Hepatocyte (in vitro differentiated cells): ENCODE data around the gene ALKBH1. TPM values are rescaled to one million over a fixed set of nuclear protein-coding genes. Genes with fewer than 3 reads are reported as not detected.

ENCODE experiments used
- DNase-seq: peaks from one replicate; pipeline ENCODE4 v3.0.0-alpha.2; 2016; ENCODE audit warnings: low spot score
- H2AFZ ChIP-seq: fragments of 200-600 bp; sonication (generic); 2 replicates; pipeline ENCODE4 v1.6.0; 2016; ENCODE audit warnings: antibody characterized with exemption, mild to moderate bottlenecking
- H3K27ac ChIP-seq: fragments of 200-600 bp; sonication (generic); 2 replicates; pipeline ENCODE4 v1.5.1; 2016; ENCODE audit warnings: mild to moderate bottlenecking
- H3K27me3 ChIP-seq: fragments of 200-600 bp; sonication (generic); 2 replicates; pipeline ENCODE4 v1.6.1; 2016
- H3K36me3 ChIP-seq: fragments of 200-600 bp; sonication (generic); replicated peaks from 2 replicates; pipeline ENCODE4 v1.5.1; 2016; ENCODE audit warnings: low read depth; ENCODE audit not compliant: insufficient read depth
- H3K4me1 ChIP-seq: fragments of 200-600 bp; sonication (generic); 2 replicates; pipeline ENCODE4 v1.5.1; 2016; ENCODE audit warnings: mild to moderate bottlenecking, moderate library complexity; ENCODE audit not compliant: insufficient read depth
- H3K4me2 ChIP-seq: fragments of 200-600 bp; sonication (generic); 2 replicates; pipeline ENCODE4 v1.6.0; 2016
- H3K4me3 ChIP-seq: fragments of 200-600 bp; sonication (generic); 2 replicates; pipeline ENCODE4 v1.5.1; 2016; ENCODE audit warnings: mild to moderate bottlenecking
- H3K79me2 ChIP-seq: fragments of 200-600 bp; sonication (generic); 2 replicates; pipeline ENCODE4 v1.6.0; 2017; ENCODE audit warnings: mild to moderate bottlenecking
- H3K9me2 ChIP-seq: fragments of 200-600 bp; sonication (generic); replicated peaks from 2 replicates; pipeline ENCODE4 v1.6.0; 2017; ENCODE audit warnings: mild to moderate bottlenecking; ENCODE audit not compliant: insufficient read depth
- H3K9me3 ChIP-seq: fragments of 200-600 bp; sonication (generic); 2 replicates; pipeline ENCODE4 v1.5.1; 2016; ENCODE audit warnings: low read depth, mild to moderate bottlenecking
- H4K20me1 ChIP-seq: fragments of 200-600 bp; sonication (generic); 2 replicates; pipeline ENCODE4 v1.6.0; 2016; ENCODE audit warnings: mild to moderate bottlenecking; ENCODE audit not compliant: insufficient read depth, poor library complexity, severe bottlenecking
- EZH2 ChIP-seq: fragments of 200-600 bp; sonication (generic); IDR thresholded peaks from 2 replicates; pipeline ENCODE4 v1.6.1; 2016; ENCODE audit warnings: antibody characterized with exemption, mild to moderate bottlenecking, borderline replicate concordance
- EZH2phosphoT487 ChIP-seq: fragments of 200-600 bp; sonication (generic); IDR thresholded peaks from one replicate; pipeline ENCODE4 v1.6.1; 2018; ENCODE audit warnings: antibody characterized with exemption, mild to moderate bottlenecking, low read depth, moderate library complexity; ENCODE audit not compliant: unreplicated experiment, severe bottlenecking
- WGBS: methylation state at CpG from one replicate; pipeline ENCODE4 v1.1.6; 2016; ENCODE audit warnings: low lambda C conversion rate; ENCODE audit errors: missing lambda C conversion rate; 5-methylcytosine and 5-hydroxymethylcytosine counted together
- polyA plus RNA-seq: library from polyadenylated mRNA; unstranded; fragments of >200 nt; fragmentation: Nextera tagmentation; extraction: Ambion mirVana; gene quantifications from 2 replicates; pipeline ENCODE4 v1.2.1, GENCODE V29; 2016
- total RNA-seq: library from RNA; depleted of rRNA; stranded (reverse); fragments of >200 nt; gene quantifications from 2 replicates; pipeline ENCODE4 v1.2.3, GENCODE V29; 2014
- TF ChIP-seq, protein P1 (sequence below): fragments of 200-600 bp; sonication (generic); IDR thresholded peaks from 2 replicates; pipeline ENCODE4 v1.5.1; 2016; ENCODE audit warnings: antibody characterized with exemption, mild to moderate bottlenecking; ENCODE audit not compliant: poor library complexity

The ALKBH1 gene
- total and polyA plus RNA-seq, 2 experiments from 2014 or later, result 9.0 to 13.6 TPM

DNA sequence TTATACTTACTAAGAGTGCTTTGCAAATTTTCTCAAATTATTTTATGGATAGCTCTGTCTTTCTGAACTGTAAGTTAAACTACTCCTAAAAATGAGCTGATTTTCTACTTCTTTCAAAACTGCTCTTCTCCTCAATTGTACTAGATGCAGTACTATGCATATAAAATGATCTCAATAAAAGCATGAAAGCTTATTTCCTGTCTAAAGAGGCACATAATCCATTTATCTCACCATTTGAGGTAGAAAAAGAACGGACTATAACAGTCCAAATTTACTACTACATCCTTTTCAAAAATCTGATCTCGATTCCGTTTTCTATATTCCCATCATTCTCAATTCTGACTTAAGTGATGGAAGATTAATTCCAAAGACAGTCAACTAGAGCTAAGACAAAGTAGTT lies 14.5 kb upstream of the ALKBH1 start:
- H3K9me2 ChIP-seq, result no peaks in the 10 kb centered on the region
- DNase-seq, result no peak
- no peak overlapping the region for H3K4me2 ChIP-seq
- no peaks in the 10 kb centered on the region for H3K4me1 ChIP-seq
- H3K27ac ChIP-seq, result no peak overlapping the region
- 96% methylated on average over 3 of the region's 3 CpGs for WGBS
- H4K20me1 ChIP-seq, result no peaks in the 10 kb centered on the region
- no peaks in the 10 kb centered on the region for H3K27me3 ChIP-seq
- peaks cover 5% of the 10 kb centered on the region for H3K79me2 ChIP-seq
- no peak overlapping the region for H2AFZ ChIP-seq
- TF ChIP-seq EZH2 (no peak), EZH2phosphoT487 (no peak)
- TF ChIP-seq, protein P1, sequence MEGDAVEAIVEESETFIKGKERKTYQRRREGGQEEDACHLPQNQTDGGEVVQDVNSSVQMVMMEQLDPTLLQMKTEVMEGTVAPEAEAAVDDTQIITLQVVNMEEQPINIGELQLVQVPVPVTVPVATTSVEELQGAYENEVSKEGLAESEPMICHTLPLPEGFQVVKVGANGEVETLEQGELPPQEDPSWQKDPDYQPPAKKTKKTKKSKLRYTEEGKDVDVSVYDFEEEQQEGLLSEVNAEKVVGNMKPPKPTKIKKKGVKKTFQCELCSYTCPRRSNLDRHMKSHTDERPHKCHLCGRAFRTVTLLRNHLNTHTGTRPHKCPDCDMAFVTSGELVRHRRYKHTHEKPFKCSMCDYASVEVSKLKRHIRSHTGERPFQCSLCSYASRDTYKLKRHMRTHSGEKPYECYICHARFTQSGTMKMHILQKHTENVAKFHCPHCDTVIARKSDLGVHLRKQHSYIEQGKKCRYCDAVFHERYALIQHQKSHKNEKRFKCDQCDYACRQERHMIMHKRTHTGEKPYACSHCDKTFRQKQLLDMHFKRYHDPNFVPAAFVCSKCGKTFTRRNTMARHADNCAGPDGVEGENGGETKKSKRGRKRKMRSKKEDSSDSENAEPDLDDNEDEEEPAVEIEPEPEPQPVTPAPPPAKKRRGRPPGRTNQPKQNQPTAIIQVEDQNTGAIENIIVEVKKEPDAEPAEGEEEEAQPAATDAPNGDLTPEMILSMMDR, result no peak
- H3K9me3 ChIP-seq, result no peaks in the 10 kb centered on the region
- H3K4me3 ChIP-seq, result no peak overlapping the region
- no peaks in the 10 kb centered on the region for H3K36me3 ChIP-seq

DNA sequence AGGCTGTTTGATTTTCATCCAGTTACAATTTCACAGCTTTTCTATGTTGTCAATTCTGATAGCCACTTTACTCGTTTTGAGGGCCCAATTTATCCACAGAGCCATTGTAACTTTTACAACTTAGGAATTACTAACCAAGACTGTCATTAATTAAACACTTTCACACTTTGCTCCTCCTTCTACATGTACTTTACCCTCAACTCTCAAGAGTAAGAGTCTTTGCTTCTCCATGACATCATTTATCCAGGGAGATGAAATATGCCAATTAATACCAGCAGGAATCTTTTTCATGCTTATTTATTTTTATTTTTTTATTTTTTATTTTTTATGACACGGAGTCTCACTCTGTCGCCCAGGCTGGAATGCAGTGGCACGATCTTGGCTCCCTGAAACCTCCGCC lies 13.6 kb upstream of the ALKBH1 start:
- Histone ChIP-seq H3K9me2 (no peaks in the 10 kb centered on the region), H3K27me3 (no peaks in the 10 kb centered on the region), H4K20me1 (no peaks in the 10 kb centered on the region), H3K4me2 (no peak overlapping the region), H3K9me3 (no peaks in the 10 kb centered on the region), H3K79me2 (peaks cover 5% of the 10 kb centered on the region), H2AFZ (no peak overlapping the region), H3K36me3 (no peaks in the 10 kb centered on the region), H3K27ac (no peak overlapping the region), H3K4me1 (no peaks in the 10 kb centered on the region), H3K4me3 (no peak overlapping the region)
- WGBS, result 97% methylated on average over 5 of the region's 5 CpGs
- no peak for DNase-seq
- TF ChIP-seq EZH2 (no peak), EZH2phosphoT487 (no peak)
- TF ChIP-seq, protein P1, result no peak

DNA sequence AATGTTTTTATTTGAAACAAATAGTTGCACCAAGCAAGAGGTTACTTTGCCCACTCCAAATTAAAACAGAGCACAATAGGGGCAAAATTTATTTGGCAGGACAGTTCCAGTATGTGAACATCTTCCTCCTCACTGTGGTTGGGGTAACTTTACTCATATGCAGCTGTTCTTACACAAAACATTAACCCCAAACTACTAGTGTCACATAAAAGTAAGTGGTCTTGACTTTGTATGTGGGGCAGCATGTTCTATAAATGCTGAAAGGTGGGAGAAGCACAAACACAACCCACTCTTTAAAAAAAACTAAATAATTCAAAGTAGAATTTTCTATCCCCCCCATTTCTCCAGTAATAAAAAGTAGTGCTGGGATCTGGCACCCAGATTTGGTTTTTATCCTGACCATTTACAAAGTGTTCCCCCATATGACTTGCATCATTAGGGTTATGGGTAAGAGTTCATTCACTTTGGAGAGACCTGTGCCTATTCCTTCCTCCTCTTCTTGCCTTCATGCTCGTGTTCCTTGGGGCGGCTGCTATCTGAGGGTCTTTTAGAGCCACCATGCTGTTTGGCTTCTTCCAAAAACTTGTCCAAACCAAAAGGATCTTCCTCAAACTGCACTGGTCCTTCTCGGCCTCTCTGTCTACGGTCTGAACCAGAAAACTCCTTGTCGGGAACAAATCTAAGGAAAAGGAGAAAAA lies 9.9 kb upstream of the ALKBH1 start:
- Histone ChIP-seq H4K20me1 (no peaks in the 10 kb centered on the region), H3K27ac (no peak overlapping the region), H3K27me3 (no peaks in the 10 kb centered on the region), H3K79me2 (peaks cover 9% of the 10 kb centered on the region), H3K4me1 (no peaks in the 10 kb centered on the region), H3K4me2 (no peak overlapping the region), H2AFZ (no peak overlapping the region), H3K36me3 (no peaks in the 10 kb centered on the region), H3K4me3 (no peak overlapping the region), H3K9me2 (no peaks in the 10 kb centered on the region), H3K9me3 (no peaks in the 10 kb centered on the region)
- TF ChIP-seq EZH2phosphoT487 (no peak), EZH2 (no peak)
- TF ChIP-seq, protein P1, result no peak
- 94% methylated on average over 5 of the region's 5 CpGs for WGBS
- DNase-seq, result no peak
